UCSD-AML1 (cell line): ENCODE results near the gene PCDHA9.
"Not testable (repeated sequence)": the region's sequence is repeated elsewhere in the genome, so short reads cannot be mapped to it uniquely, and the experiment has no call there.

ENCODE experiments used
- DNase-seq: peaks from one replicate; lab custom pipeline; 2025; ENCODE audit not compliant: unreplicated experiment; lab: John Stamatoyannopoulos, UW

Gene PCDHA9

GRCh38 chr5:140848139-140849102 is at the start of gene PCDHA9:
Gene PCDHA9 (plus strand): TSS chr5:140848382. CDS start chr5:140848496, 114 bp downstream.
- not testable (repeated sequence) for DNase-seq

GRCh38 chr5:140800816-140801493 is 47.2 kb upstream of the PCDHA9 start, which contains the start of gene PCDHA3:
Gene PCDHA3 (plus strand): TSS chr5:140801057.
- DNase-seq, result no peak

- no peak for DNase-seq
Observed at GRCh38 chr5:140801494-140801841, 46.7 kb upstream of the PCDHA9 start.

GRCh38 chr5:140802381-140802780 is 45.8 kb upstream of the PCDHA9 start:
- DNase-seq, result not testable (repeated sequence)

- no peak for DNase-seq
Observed at GRCh38 chr5:140802781-140803271, 45.4 kb upstream of the PCDHA9 start.

GRCh38 chr5:140806834-140807775 is 41.1 kb upstream of the PCDHA9 start, which contains the start of gene PCDHA4:
Gene PCDHA4 (plus strand): TSS chr5:140807068.
- DNase-seq, result no peak

GRCh38 chr5:140808241-140808888 is 39.8 kb upstream of the PCDHA9 start:
- not testable (repeated sequence) for DNase-seq

- DNase-seq, result no peak
Observed at GRCh38 chr5:140808889-140809291, 39.3 kb upstream of the PCDHA9 start.

GRCh38 chr5:140821375-140822280 is 26.6 kb upstream of the PCDHA9 start, which contains the start of gene PCDHA5:
Gene PCDHA5 (plus strand): TSS chr5:140821613.
- DNase-seq, result no peak

- DNase-seq, result no peak
Observed at GRCh38 chr5:140822281-140822629, 25.9 kb upstream of the PCDHA9 start.

GRCh38 chr5:140822969-140823368 is 25.2 kb upstream of the PCDHA9 start:
- not testable (repeated sequence) for DNase-seq

- no peak for DNase-seq
Observed at GRCh38 chr5:140823475-140823874, 24.7 kb upstream of the PCDHA9 start.

- no peak for DNase-seq
Observed at GRCh38 chr5:140827704-140828361, 20.3 kb upstream of the PCDHA9 start, which contains the start of gene PCDHA6. Gene PCDHA6 (plus strand): TSS chr5:140827960. CDS start chr5:140828092, 132 bp downstream.

- no peak for DNase-seq
Observed at GRCh38 chr5:140828362-140828737, 19.8 kb upstream of the PCDHA9 start.

- DNase-seq, result not testable (repeated sequence)
Observed at GRCh38 chr5:140829511-140830501, 18.4 kb upstream of the PCDHA9 start.

- DNase-seq, result no peak
Observed at GRCh38 chr5:140833993-140834392, 14.2 kb upstream of the PCDHA9 start, which contains the start of gene PCDHA7. Gene PCDHA7 (plus strand): TSS chr5:140834269. CDS start chr5:140834384, 115 bp downstream.

- not testable (repeated sequence) for DNase-seq
Observed at GRCh38 chr5:140834439-140835008, 13.7 kb upstream of the PCDHA9 start.
